Neural progenitor cell (in vitro differentiated cells): Measurements from ENCODE around the gene DROSHA. TPM values are rescaled to one million over a fixed set of nuclear protein-coding genes. Genes with fewer than 3 reads are reported as not detected.

Experiments
- DNase-seq: peaks from one replicate; pipeline ENCODE4 v3.0.0-alpha.2; 2016; ENCODE audit warnings: low spot score
- H2AFZ ChIP-seq: fragments of 200-600 bp; sonication (generic); replicated peaks from 2 replicates; pipeline ENCODE4 v1.6.1; 2016; ENCODE audit warnings: antibody characterized with exemption
- H3F3A ChIP-seq: fragments of 200-600 bp; sonication (generic); 2 replicates; pipeline ENCODE4 v1.6.1; 2016; ENCODE audit warnings: antibody characterized with exemption, low read depth
- H3K27ac ChIP-seq: fragments of 200-600 bp; sonication (generic); 2 replicates; pipeline ENCODE4 v1.5.1; 2016; ENCODE audit warnings: mild to moderate bottlenecking
- H3K27me3 ChIP-seq: fragments of 200-600 bp; sonication (generic); 2 replicates; pipeline ENCODE4 v1.6.1; 2016; ENCODE audit warnings: mild to moderate bottlenecking, moderate library complexity
- H3K36me3 ChIP-seq: fragments of 200-600 bp; sonication (generic); 2 replicates; pipeline ENCODE4 v1.5.1; 2016
- H3K4me1 ChIP-seq: fragments of 200-600 bp; sonication (generic); 2 replicates; pipeline ENCODE4 v1.6.1; 2016; ENCODE audit warnings: mixed run types
- H3K4me2 ChIP-seq: fragments of 200-600 bp; sonication (generic); 2 replicates; pipeline ENCODE4 v1.6.1; 2016
- H3K4me3 ChIP-seq: fragments of 200-600 bp; sonication (generic); 2 replicates; pipeline ENCODE4 v1.5.1; 2016
- H3K79me2 ChIP-seq: fragments of 200-600 bp; sonication (generic); 2 replicates; pipeline ENCODE4 v1.6.1; 2016; ENCODE audit warnings: low read depth
- H3K9ac ChIP-seq: fragments of 200-600 bp; sonication (generic); 2 replicates; pipeline ENCODE4 v1.6.1; 2016
- H3K9me3 ChIP-seq: fragments of 200-600 bp; sonication (generic); 2 replicates; pipeline ENCODE4 v1.5.1; 2016; ENCODE audit warnings: low read depth
- H4K20me1 ChIP-seq: fragments of 200-600 bp; sonication (generic); 2 replicates; pipeline ENCODE4 v1.6.1; 2016; ENCODE audit warnings: low read depth
- H3K27ac Mint-ChIP-seq: 3 replicates; pipeline ENCODE4 v1.8.0; 2021; ENCODE audit warnings: mixed read lengths
- H3K27me3 Mint-ChIP-seq: 2 replicates; pipeline ENCODE4 v1.8.0; 2022; ENCODE audit warnings: low read depth, mild to moderate bottlenecking, inconsistent platforms, moderate library complexity, mixed read lengths; ENCODE audit not compliant: insufficient read depth
- H3K36me3 Mint-ChIP-seq: 3 replicates; pipeline ENCODE4 v1.8.0; 2021; ENCODE audit warnings: mixed read lengths
- H3K4me1 Mint-ChIP-seq: 3 replicates; pipeline ENCODE4 v1.8.0; 2021; ENCODE audit warnings: mixed read lengths
- H3K4me3 Mint-ChIP-seq: 3 replicates; pipeline ENCODE4 v1.8.0; 2021; ENCODE audit warnings: mild to moderate bottlenecking, moderate library complexity, mixed read lengths
- H3K9me3 Mint-ChIP-seq: 3 replicates; pipeline ENCODE4 v1.8.0; 2020; ENCODE audit warnings: mixed read lengths
- CTCF ChIP-seq: fragments of 200-600 bp; sonication (generic); IDR thresholded peaks from 2 replicates; pipeline ENCODE4 v1.5.1; 2017; ENCODE audit warnings: antibody characterized with exemption, mild to moderate bottlenecking
- EZH2 ChIP-seq: fragments of 200-600 bp; sonication (generic); IDR thresholded peaks from 2 replicates; pipeline ENCODE4 v1.6.1; 2017; ENCODE audit warnings: antibody characterized with exemption, mild to moderate bottlenecking, moderate library complexity
- EZH2phosphoT487 ChIP-seq: fragments of 200-600 bp; sonication (generic); IDR thresholded peaks from 2 replicates; pipeline ENCODE4 v1.6.1; 2017; ENCODE audit warnings: antibody characterized with exemption
- total RNA-seq: library from RNA; depleted of rRNA; stranded (reverse); fragments of >200 nt; gene quantifications from 2 replicates; pipeline ENCODE4 v1.2.3, GENCODE V29; 2015; ENCODE audit warnings: low replicate concordance

DROSHA gene
- total RNA-seq, 1 donor from 2014 or later, result 80.3 TPM

GRCh38 chr5:31530541-31531265, 1.2 kb downstream of the DROSHA start:
- Mint-ChIP-seq H3K4me1 (peaks cover 26% of the 10 kb centered on the region), H3K9me3 (no peaks in the 10 kb centered on the region), H3K36me3 (peaks cover 34% of the 10 kb centered on the region), H3K27ac (no peak overlapping the region), H3K27me3 (peaks cover 10% of the 10 kb centered on the region), H3K4me3 (peak overlapping the region; percentile 97)
- H3K4me1 ChIP-seq, result peaks cover 14% of the 10 kb centered on the region
- H3K4me3 ChIP-seq, result peak overlapping the region; percentile 85
- no peak overlapping the region for H3K27ac ChIP-seq
- no peak overlapping the region for H2AFZ ChIP-seq
- H3K9me3 ChIP-seq, result no peaks in the 10 kb centered on the region
- H3K9ac ChIP-seq, result peak overlapping the region; percentile 77
- peaks cover 4% of the 10 kb centered on the region for H3K36me3 ChIP-seq
- no peaks in the 10 kb centered on the region for H3K27me3 ChIP-seq
- H4K20me1 ChIP-seq, result peaks cover 15% of the 10 kb centered on the region
- peaks cover 61% of the 10 kb centered on the region for H3K79me2 ChIP-seq
- no peak for DNase-seq
- H3K4me2 ChIP-seq, result peak overlapping the region; percentile 92
- H3F3A ChIP-seq, result peaks cover 6% of the 10 kb centered on the region
- TF ChIP-seq EZH2phosphoT487 (no peak), CTCF (no peak), EZH2 (no peak)

GRCh38 chr5:31523041-31523440, 8.9 kb downstream of the DROSHA start:
- peaks cover 15% of the 10 kb centered on the region for H3K36me3 ChIP-seq
- no peak overlapping the region for H3K4me3 ChIP-seq
- H3K4me1 Mint-ChIP-seq, result peaks cover 8% of the 10 kb centered on the region
- H3K4me3 Mint-ChIP-seq, result no peak overlapping the region
- H3K79me2 ChIP-seq, result peaks cover 34% of the 10 kb centered on the region
- H3K9me3 Mint-ChIP-seq, result no peaks in the 10 kb centered on the region
- H3K36me3 Mint-ChIP-seq, result peaks cover 38% of the 10 kb centered on the region
- DNase-seq, result no peak
- H3K9me3 ChIP-seq, result no peaks in the 10 kb centered on the region
- no peak overlapping the region for H2AFZ ChIP-seq
- peaks cover 9% of the 10 kb centered on the region for H3K4me1 ChIP-seq
- no peak for TF ChIP-seq EZH2
- no peak for TF ChIP-seq CTCF
- TF ChIP-seq EZH2phosphoT487, result no peak
- H3K27ac ChIP-seq, result no peak overlapping the region
- H3K9ac ChIP-seq, result no peak overlapping the region
- H3K27me3 Mint-ChIP-seq, result peaks cover 1% of the 10 kb centered on the region
- peaks cover 6% of the 10 kb centered on the region for H4K20me1 ChIP-seq
- H3F3A ChIP-seq, result peaks cover 8% of the 10 kb centered on the region
- H3K4me2 ChIP-seq, result no peak overlapping the region
- H3K27me3 ChIP-seq, result no peaks in the 10 kb centered on the region
- no peak overlapping the region for H3K27ac Mint-ChIP-seq

GRCh38 chr5:31516802-31517201, 15.1 kb downstream of the DROSHA start:
- H3K4me2 ChIP-seq, result no peak overlapping the region
- H3K4me1 Mint-ChIP-seq, result peaks cover 4% of the 10 kb centered on the region
- DNase-seq, result no peak
- H3K27me3 ChIP-seq, result no peaks in the 10 kb centered on the region
- no peak overlapping the region for H3K4me3 Mint-ChIP-seq
- H3K4me3 ChIP-seq, result no peak overlapping the region
- no peak overlapping the region for H3K27ac ChIP-seq
- H4K20me1 ChIP-seq, result no peaks in the 10 kb centered on the region
- H3K4me1 ChIP-seq, result no peaks in the 10 kb centered on the region
- no peak overlapping the region for H2AFZ ChIP-seq
- H3K27me3 Mint-ChIP-seq, result no peaks in the 10 kb centered on the region
- no peaks in the 10 kb centered on the region for H3K9me3 Mint-ChIP-seq
- no peak overlapping the region for H3K9ac ChIP-seq
- H3K27ac Mint-ChIP-seq, result no peak overlapping the region
- H3K36me3 Mint-ChIP-seq, result peaks cover 12% of the 10 kb centered on the region
- no peak for TF ChIP-seq CTCF
- H3F3A ChIP-seq, result no peaks in the 10 kb centered on the region
- H3K36me3 ChIP-seq, result peaks cover 11% of the 10 kb centered on the region
- H3K79me2 ChIP-seq, result peaks cover 6% of the 10 kb centered on the region
- no peaks in the 10 kb centered on the region for H3K9me3 ChIP-seq
